Measurements from ENCODE around the gene CHST10. TPM values are rescaled to one million over a fixed set of nuclear protein-coding genes. Genes with fewer than 3 reads are reported as not detected.

Gene CHST10
- total RNA-seq, 4 donors from 2014 or later: 1.1 to 7.8 (median 4.0) TPM

GRCh38 chr2:100395532-100396350 is 21.7 kb downstream of the CHST10 start:
- WGBS, 2 donors (ENCODE audit: low coverage in 1 of 2): 79% methylated on average over 15 of the region's 15 CpGs; no CpG with 5 or more reads in 1 of the 2 donors
- intact Hi-C loops (cut with DNase I; ENCODE audit: low total_unique reads) (no loop called here), in situ Hi-C loops (cut with MboI; ENCODE audit: low pct_ligation_motif_present in 1 of 4, low pct_unique_long_range_greater_than_20kb in 1 of 4, low sequenced_read_pairs in 3 of 4) (no loop called here)
- Histone ChIP-seq H3K27me3 (no peaks in the 10 kb centered on the region), H3K4me1 (no peaks in the 10 kb centered on the region), H3K9me3 (no peaks in the 10 kb centered on the region), H3K4me3 (no peak overlapping the region), H3K36me3 (no peaks in the 10 kb centered on the region), H3K27ac (no peak overlapping the region)
- DNase-seq: no peak
- TF ChIP-seq EP300 (IDR thresholded peaks at IDR 0.05; ENCODE audit: low read depth): no peak

- no peak for TF ChIP-seq POLR2A (IDR thresholded peaks at IDR 0.05)
- no peak for TF ChIP-seq CTCF (IDR thresholded peaks at IDR 0.05)
- TF ChIP-seq POLR2AphosphoS5 (IDR thresholded peaks at IDR 0.05): no peak
- no peak for TF ChIP-seq EP300 (IDR thresholded peaks at IDR 0.05; ENCODE audit: low read depth)
- Histone ChIP-seq H3K36me3 (no peaks in the 10 kb centered on the region), H3K4me1 (no peaks in the 10 kb centered on the region), H3K9me3 (no peaks in the 10 kb centered on the region), H3K4me3 (no peak overlapping the region), H3K27ac (no peak overlapping the region), H3K27me3 (no peaks in the 10 kb centered on the region)
- whole genome bisulfite sequencing, 2 donors (ENCODE audit: low coverage in 1 of 2): 69 to 83% methylated on average over 3 to 12 of the region's 12 CpGs
- no peak for DNase-seq
- intact Hi-C loops (cut with DNase I; ENCODE audit: low total_unique reads) (no loop called here), in situ Hi-C loops (cut with MboI; ENCODE audit: low pct_ligation_motif_present in 1 of 4, low pct_unique_long_range_greater_than_20kb in 1 of 4, low sequenced_read_pairs in 3 of 4) (no loop called here)
These were observed 23.3 kb downstream of the CHST10 start for GRCh38 chr2:100394111-100394641.

DNA sequence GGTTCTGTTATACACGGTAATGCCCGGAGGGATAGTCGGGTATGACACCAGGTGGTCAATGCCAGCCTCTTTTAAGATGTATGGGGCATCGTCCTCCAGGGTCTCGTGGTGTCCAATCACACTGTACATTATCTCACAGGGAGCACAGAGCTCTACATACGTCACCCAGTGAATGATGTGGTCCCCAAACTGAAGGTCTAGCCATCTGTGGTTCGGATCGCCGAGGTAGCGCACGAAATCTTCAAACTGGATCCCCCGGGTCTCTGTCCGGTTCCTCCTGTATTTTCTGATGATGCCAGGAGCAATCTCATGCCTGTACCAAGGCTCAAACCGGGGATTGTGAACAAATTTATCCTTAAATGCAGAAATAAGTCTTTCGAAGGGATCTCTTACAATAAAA is 24.1 kb downstream of the CHST10 start:
- DNase-seq: no peak
- WGBS, 2 donors (ENCODE audit: low coverage in 1 of 2): 95% methylated on average over 15 of the region's 15 CpGs; no CpG with 5 or more reads in 1 of the 2 donors
- TF ChIP-seq EP300 (IDR thresholded peaks at IDR 0.05; ENCODE audit: low read depth): no peak
- no peak for TF ChIP-seq POLR2A (IDR thresholded peaks at IDR 0.05)
- no peak for TF ChIP-seq POLR2AphosphoS5 (IDR thresholded peaks at IDR 0.05)
- TF ChIP-seq CTCF (IDR thresholded peaks at IDR 0.05): no peak
- no peaks in the 10 kb centered on the region for H3K36me3 ChIP-seq
- intact Hi-C loops (cut with DNase I; ENCODE audit: low total_unique reads) (no loop called here), in situ Hi-C loops (cut with MboI; ENCODE audit: low pct_ligation_motif_present in 1 of 4, low pct_unique_long_range_greater_than_20kb in 1 of 4, low sequenced_read_pairs in 3 of 4) (no loop called here)
- no peaks in the 10 kb centered on the region for H3K9me3 ChIP-seq
- no peaks in the 10 kb centered on the region for H3K27me3 ChIP-seq
- H3K4me1 ChIP-seq: no peaks in the 10 kb centered on the region
- no peak overlapping the region for H3K27ac ChIP-seq
- H3K4me3 ChIP-seq: no peak overlapping the region

- intact Hi-C loops (cut with DNase I; ENCODE audit: low total_unique reads) (no loop called here), in situ Hi-C loops (cut with MboI; ENCODE audit: low pct_ligation_motif_present in 1 of 4, low pct_unique_long_range_greater_than_20kb in 1 of 4, low sequenced_read_pairs in 3 of 4) (no loop called here)
- DNase-seq: no peak
- no peaks in the 10 kb centered on the region for H3K4me1 ChIP-seq
- no peaks in the 10 kb centered on the region for H3K27me3 ChIP-seq
- no peaks in the 10 kb centered on the region for H3K36me3 ChIP-seq
- no peak overlapping the region for H3K4me3 ChIP-seq
- H3K27ac ChIP-seq: no peak overlapping the region
- no peaks in the 10 kb centered on the region for H3K9me3 ChIP-seq
- 75 to 76% methylated on average over 4 to 6 of the region's 8 CpGs for WGBS, 2 donors (ENCODE audit: low coverage in 1 of 2)
- TF ChIP-seq POLR2AphosphoS5 (IDR thresholded peaks at IDR 0.05) (no peak), EP300 (IDR thresholded peaks at IDR 0.05; ENCODE audit: low read depth) (no peak), CTCF (IDR thresholded peaks at IDR 0.05) (no peak), POLR2A (IDR thresholded peaks at IDR 0.05) (no peak)
These were observed 24.8 kb downstream of the CHST10 start for GRCh38 chr2:100392715-100393114.

Measured in transverse colon (tissue), 4 donors.